Subcutaneous adipose tissue (tissue), 4 donors: ENCODE measurements around the gene SLC27A5. TPM values are rescaled to one million over a fixed set of nuclear protein-coding genes. Genes with fewer than 3 reads are reported as not detected.

Experiments used
- total RNA-seq, 4 donors: library from RNA; depleted of rRNA; stranded (reverse); fragments of >200 nt; gene quantifications; one replicate each; pipeline ENCODE4 v1.1.0, GENCODE V29; 2016
- TF ChIP-seq, protein P1 (sequence below): fragments of 450-650 bp; IDR thresholded peaks from one replicate; pipeline ENCODE4 v1.5.1; 2016; ENCODE audit warnings: low read depth, mild to moderate bottlenecking, control low read depth, antibody characterized with exemption, moderate library complexity

The SLC27A5 gene
- total RNA-seq, 4 donors from 2014 or later, result 4.2 to 13.4 (median 7.2) TPM

DNA sequence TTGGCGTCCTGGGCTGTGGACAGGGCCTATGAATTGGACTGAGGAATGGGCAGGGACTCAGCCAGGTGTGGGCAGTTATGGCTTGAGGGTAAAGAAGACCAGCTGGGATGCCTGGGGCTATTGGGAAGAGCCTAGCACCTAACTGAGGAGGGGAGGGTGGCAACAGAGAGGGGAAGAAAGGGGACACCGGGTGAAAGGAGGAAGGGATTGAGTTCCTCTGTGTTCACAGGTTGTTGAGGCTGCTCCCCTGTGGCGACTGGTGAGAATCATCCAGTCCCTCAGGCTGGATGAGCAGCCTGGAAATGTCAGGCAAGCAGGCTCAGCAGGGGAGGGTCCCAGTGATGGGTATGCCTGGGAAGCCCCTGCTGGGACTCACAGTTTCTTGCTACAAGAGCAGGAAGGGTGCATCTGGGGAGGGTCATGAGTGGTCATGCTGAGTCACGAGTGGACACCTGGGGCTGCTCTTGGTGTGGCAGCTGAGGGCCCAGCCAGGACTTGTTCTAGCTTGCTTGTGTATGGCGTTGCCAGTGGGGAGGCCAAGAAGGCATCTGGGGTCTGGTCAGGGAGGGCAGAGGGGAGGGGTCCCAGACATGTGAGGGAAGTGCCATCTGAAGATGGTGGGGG is 43.5 kb downstream of the SLC27A5 start:
- TF ChIP-seq, protein P1, sequence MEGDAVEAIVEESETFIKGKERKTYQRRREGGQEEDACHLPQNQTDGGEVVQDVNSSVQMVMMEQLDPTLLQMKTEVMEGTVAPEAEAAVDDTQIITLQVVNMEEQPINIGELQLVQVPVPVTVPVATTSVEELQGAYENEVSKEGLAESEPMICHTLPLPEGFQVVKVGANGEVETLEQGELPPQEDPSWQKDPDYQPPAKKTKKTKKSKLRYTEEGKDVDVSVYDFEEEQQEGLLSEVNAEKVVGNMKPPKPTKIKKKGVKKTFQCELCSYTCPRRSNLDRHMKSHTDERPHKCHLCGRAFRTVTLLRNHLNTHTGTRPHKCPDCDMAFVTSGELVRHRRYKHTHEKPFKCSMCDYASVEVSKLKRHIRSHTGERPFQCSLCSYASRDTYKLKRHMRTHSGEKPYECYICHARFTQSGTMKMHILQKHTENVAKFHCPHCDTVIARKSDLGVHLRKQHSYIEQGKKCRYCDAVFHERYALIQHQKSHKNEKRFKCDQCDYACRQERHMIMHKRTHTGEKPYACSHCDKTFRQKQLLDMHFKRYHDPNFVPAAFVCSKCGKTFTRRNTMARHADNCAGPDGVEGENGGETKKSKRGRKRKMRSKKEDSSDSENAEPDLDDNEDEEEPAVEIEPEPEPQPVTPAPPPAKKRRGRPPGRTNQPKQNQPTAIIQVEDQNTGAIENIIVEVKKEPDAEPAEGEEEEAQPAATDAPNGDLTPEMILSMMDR, result no peak

DNA sequence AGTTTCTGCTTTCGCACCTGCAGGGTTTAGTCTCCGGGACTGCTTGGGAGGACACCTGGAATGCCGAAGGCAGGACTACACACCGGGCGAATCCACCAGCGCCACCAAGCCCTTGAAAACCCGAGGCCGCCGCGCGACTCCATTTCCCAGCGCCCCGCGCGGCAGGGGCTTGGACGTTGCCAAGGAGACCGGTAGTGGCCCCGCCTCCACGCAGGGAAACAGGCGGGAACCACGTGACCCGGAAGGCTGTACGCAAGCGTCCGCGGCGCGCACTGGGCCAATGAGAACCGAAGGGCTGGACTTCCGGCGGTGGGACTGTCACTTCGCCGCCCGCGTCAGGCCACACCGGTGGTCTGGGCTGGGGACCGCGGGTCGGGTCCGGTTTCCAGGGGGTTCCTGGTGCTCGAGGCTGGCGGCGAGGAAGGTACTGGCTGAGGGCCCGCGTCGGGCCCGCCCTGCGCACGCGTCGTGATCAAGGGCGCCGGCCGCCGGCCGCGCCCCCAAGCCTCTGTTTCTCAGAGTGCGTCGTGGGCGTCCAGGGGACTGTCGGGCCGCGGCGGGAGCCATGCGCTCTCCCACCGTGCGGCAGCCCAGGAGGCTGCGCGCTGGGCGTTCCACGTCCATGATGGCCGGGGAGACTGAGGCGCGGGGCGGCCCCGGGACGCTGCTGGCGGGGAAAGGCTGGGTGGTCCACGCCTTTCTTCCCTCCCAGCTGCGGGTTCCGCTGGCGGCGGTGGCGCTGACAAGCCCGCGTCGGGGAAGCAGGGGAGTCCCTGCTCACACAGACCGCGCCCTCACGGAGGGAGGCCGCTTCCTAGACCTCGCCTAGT is 44.8 kb downstream of the SLC27A5 start, which contains the start of gene ZNF324:
Gene ZNF324 (plus strand): TSS at position 321 of the 830 bp plus-strand sequence. CDS start 2,106 bp downstream, outside the sequence.
- TF ChIP-seq, protein P1, result no peak

DNA sequence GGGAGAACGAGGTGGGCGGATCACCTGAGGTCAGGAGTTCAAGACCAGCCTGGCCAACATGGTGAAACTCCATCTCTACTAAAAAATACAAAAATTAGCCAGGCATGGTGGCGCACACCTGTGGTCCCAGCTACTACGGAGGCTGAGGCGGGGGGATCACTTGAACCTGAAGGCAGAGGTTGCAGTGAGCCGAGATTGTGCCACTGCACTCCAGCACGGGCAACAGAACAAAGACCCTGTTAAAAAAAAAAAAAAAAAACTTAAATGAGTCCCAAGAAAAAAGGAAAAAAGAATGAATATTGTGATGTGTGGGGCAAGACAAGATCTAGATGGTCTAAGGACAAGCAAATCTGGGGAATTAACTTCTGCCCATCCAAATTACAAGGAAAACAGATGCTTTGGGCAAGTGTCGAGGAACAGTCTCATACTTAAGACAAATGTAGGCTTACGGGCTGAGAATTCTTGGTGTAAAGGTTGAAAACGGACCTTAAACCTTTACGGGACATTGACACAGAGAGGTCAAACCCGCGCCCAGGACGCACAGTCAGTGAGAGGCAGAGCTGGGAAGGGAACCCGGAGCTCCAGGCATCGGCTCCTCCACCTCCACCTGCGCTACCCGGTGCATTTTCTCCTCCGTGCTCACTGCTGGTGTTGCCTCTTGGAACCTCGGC is 45.6 kb downstream of the SLC27A5 start:
- TF ChIP-seq, protein P1, result no peak

DNA sequence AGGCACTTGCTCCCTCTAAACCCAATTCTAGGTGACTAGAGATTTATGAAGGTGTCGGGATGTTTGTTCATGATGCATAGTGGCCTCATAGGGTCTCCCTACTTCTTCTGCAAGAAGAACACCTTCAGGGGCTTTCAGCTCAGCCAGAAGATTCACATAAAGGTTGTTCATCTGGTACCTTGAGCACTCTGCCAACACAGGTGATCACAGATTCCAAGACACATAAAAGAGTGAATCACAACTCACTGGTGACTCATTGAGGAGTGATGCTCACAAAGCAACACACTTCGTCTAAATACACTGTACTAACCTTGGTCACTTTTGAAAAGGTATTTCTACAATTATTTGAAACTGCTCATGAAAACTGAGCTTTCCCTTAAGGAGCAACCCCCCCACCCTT is 51.8 kb downstream of the SLC27A5 start:
- TF ChIP-seq, protein P1, result no peak

DNA sequence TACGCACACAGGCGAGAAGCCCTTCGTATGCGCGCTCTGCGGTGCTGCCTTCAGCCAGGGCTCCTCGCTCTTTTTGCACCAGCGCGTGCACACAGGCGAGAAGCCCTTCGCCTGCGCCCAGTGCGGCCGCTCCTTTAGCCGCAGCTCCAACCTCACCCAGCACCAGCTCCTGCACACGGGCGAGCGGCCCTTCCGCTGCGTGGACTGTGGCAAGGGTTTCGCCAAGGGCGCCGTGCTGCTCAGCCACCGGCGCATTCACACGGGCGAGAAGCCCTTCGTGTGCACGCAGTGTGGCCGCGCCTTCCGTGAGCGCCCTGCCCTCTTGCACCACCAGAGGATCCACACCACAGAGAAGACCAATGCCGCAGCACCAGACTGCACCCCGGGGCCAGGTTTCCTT is 55.7 kb downstream of the SLC27A5 start:
- TF ChIP-seq, protein P1, result no peak

DNA sequence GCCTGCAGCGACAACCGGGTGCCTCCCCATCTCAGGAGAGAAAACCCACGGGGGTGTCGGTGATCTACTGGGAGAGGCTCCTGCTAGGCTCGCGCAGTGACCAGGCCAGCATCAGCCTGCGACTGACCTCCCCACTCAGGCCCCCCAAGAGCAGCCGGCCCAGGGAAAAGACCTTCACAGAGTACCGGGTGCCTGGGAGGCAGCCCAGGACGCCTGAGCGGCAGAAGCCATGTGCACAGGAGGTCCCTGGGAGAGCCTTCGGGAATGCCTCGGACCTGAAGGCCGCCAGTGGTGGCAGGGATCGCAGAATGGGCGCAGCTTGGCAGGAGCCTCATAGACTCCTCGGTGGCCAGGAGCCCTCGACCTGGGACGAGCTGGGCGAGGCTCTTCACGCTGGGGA is 56.5 kb downstream of the SLC27A5 start:
- TF ChIP-seq, protein P1, result no peak

DNA sequence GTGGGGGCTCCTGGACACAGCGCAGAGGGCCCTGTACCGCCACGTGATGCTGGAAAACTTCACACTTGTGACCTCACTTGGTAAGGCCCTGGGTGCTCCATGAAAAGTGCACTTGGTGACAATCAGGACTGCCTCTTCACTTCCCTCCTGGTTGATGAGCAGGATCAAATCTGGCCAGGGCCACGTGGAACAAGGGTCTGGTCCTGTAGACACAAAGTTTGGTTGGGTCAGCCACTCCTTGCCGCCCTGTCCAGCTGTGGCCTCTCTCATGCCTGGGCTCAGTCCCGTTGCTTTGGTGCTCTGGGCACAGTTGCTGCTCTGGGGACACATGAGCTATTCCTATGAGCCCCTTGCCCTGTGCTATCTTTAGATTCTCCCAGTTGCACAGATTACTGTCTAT is 58.0 kb downstream of the SLC27A5 start:
- TF ChIP-seq, protein P1, result no peak
